ENCODE measurements around the gene FRMD8.
"Not testable (repeated sequence)": the region's sequence is repeated elsewhere in the genome, so short reads cannot be mapped to it uniquely, and the experiment has no call there.

GRCh38 chr11:65413077-65413664 lies 26.7 kb downstream of the FRMD8 start:
- TF ChIP-seq, protein P1, sequence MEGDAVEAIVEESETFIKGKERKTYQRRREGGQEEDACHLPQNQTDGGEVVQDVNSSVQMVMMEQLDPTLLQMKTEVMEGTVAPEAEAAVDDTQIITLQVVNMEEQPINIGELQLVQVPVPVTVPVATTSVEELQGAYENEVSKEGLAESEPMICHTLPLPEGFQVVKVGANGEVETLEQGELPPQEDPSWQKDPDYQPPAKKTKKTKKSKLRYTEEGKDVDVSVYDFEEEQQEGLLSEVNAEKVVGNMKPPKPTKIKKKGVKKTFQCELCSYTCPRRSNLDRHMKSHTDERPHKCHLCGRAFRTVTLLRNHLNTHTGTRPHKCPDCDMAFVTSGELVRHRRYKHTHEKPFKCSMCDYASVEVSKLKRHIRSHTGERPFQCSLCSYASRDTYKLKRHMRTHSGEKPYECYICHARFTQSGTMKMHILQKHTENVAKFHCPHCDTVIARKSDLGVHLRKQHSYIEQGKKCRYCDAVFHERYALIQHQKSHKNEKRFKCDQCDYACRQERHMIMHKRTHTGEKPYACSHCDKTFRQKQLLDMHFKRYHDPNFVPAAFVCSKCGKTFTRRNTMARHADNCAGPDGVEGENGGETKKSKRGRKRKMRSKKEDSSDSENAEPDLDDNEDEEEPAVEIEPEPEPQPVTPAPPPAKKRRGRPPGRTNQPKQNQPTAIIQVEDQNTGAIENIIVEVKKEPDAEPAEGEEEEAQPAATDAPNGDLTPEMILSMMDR (conservative IDR thresholded peaks at IDR 0.05 in 1 of 2, IDR thresholded peaks at IDR 0.05 in 1 of 2; ENCODE audit: low read depth in 1 of 2, low read length in 2 of 2) = not testable (repeated sequence)
- TF ChIP-seq EZH2 (IDR thresholded peaks at IDR 0.05; ENCODE audit: low read length, missing control alignments) = not testable (repeated sequence)

Measured in fibroblast of lung (primary cell).